NCI-H2227 (cell line): ENCODE results near the gene FBN3.
"Not testable (repeated sequence)": the region's sequence is repeated elsewhere in the genome, so short reads cannot be mapped to it uniquely, and the experiment has no call there.

Experiments
- DNase-seq: peaks from one replicate; lab custom pipeline; 2025; ENCODE audit not compliant: unreplicated experiment; lab: John Stamatoyannopoulos, UW

FBN3 gene

DNA sequence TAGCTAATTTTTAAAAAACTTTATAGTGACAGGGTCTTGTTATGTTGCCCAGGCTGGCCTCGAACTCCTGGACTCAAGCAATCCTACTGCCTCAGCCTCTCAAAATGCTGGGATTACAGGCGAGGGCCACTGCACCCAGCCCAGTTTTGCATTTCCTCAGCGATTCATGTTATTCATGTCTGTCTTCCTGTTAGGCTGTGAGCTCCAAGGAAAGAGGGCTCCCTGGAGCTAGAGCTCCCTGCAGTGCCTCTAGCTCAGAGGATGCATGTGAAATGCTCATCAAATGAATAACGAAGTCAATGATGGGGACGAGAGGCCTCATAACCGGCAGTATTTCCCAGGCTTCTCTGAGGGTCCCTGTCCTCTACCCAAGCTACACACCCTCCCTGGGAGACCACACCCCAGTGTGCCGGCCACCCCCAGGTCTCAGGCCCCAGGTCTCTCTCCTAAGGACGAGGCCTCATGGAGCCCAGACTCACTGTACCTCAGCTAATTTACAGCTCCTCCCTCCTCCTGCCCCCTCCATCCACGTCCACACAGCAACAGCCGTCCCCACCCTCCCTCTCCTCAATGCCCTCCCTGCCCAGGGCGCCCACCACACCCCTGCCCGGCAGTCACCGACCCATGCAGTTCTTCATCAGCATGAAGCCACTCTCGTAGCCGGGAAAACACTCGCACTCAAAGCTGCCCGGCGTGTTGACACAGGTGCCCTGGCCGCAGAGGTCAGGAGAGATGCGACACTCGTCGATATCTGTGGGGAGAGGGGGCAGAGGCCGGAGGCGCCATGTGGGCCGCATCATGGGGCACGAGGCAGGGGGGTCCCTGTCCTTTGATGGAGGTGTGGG is 28.5 kb downstream of the FBN3 start:
- no peak for DNase-seq

DNA sequence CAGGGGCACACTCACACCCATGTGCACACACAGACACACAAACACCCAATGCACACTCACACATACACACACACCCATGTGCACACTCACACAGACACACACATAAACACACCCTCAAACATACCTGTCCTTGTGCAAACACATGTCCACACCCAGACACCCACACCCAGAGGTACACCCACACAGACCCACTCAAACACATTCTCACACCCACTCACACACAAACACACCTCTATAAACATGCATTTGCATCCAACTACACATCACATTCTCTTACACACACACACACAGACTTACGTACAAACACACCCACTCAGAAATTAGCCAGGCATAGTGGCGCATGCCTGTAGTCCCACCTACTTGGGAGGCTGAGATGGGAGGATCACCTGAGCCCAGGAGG is 31.4 kb downstream of the FBN3 start:
- DNase-seq = no peak

- no peak for DNase-seq
Measured at GRCh38 chr19:8116437-8117293, 32.7 kb downstream of the FBN3 start.

DNA sequence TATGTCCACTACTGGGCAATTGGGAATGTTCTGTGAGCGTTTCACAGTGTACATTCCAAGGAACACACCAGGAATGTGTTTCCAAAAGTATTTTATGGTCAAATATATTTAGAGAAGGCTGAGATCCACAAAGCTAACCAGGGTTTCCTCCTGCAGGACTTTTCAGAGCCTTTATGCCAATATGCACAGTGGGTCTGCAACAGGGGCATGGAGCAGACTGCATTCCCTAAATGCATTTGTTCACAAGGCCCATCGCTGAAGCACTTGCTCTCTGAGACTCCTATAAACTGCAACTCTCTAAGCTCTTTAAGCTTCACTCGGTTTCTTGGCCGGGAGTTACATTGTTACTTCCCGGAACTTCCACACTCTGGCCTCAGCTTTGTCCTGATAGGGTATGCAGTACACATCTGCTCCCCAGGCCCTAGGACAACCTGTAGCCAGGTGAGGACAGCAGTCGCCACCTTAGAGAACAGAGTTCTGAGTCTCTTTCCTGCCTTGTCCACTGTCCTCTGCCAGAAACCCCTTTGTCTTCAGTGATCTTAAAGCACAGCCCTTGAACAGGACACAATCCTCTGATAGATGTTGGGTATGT is 33.5 kb downstream of the FBN3 start:
- DNase-seq = no peak

DNA sequence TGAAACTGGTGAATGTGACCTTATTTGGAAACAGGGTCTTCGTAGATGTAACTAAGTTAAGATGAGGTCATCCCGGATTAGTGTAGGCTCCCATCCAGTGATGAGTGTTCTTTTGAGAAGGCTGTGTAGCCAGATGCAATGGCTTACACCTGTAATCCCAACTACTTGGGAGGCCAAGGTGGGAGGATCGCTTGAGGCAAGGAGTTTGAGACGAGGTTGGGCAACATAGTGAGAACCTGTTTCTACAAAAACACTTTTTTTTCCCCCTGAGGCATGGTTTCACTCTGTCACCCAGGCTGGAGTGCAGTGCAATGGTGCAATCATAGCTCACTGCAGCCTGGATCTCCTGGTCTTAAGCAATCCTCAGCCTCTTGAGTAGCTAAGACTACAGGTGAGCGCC is 36.4 kb downstream of the FBN3 start:
- no peak for DNase-seq

- no peak for DNase-seq
Measured at GRCh38 chr19:8111376-8111775, 38.0 kb downstream of the FBN3 start.

- DNase-seq = no peak
Measured at GRCh38 chr19:8110931-8111330, 38.5 kb downstream of the FBN3 start.

GRCh38 chr19:8109890-8110662 is 39.3 kb downstream of the FBN3 start:
- no peak for DNase-seq

DNA sequence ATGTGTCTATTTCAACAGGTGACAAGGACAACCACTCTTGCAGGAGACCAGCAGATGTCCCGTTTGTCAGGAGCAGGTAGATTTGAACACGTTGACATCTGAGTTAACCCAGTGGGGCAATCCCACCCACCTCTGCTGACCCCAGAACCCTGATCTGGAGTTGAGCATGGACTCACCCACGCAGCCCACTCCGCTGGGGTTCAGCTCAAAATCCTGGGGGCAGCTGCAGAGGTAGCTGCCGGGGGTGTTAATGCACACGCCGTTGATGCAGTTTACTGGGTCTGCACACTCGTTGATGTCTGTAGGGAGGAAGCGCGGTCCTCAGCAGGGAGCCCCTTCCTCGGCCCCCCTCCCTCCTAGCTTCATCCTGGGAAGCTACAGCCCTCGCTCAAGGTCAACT is 39.9 kb downstream of the FBN3 start:
- DNase-seq = no peak

DNA sequence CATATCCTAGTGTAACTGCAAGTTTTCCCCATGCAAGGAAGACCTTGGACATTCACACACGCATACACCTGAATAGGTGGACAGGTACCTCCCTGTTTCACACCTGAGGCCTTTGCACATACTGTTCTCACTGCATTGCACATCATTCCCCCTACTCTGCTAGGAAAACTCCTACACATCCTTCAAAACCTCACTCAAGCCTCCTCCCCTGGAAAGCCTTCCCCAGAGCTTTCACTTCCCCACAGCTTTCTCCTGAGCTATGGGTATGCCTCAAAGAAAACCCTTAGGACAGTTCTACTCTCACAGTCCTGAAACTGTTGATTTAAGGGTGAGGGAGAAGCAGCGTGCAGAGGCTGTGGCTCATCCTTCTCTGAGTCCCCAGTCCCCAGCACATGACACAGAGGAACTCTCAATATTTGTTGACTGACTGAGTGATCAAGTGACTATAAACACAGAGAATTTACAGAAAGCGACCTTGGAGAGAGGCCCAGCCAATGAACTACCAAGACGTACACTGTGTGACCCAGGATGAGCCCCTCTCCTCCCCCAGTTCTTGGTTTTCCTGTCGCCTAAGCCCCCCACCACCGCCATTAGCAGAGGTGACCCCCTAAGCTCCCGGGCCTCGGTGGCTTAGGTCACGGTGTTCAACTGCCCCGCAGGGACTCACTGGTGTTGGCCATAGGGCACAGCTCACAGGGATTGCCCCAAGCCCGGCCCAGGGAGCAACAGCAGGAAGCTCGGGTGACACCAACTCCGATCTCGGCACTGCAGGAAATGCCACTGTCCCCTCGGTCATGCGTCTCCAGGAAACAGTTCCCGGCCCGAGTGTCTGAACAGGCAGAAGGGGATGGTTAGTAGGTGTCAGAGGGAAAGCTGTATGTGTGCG is 40.6 kb downstream of the FBN3 start:
- DNase-seq = no peak

- no peak for DNase-seq
Measured at GRCh38 chr19:8107301-8107903, 42.0 kb downstream of the FBN3 start.

DNA sequence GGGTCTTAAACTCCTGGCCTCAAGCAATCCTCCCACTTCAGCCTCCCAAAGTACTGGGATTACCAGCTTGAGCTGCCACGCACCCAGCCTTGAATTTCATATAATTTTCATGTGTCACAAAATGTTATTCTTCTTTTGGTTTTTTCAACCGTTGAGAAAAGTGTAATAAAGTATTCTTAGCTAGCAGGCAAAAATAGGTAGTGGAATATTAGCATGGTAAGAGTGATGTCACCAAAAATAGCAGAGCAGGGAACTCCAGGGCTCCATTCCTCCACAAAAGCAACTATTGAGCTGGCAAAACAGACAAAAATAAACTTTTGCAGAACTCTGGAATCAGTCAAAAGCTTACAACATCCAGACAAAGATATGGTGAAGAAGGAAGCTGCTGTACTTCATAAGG is 43.9 kb downstream of the FBN3 start:
- no peak for DNase-seq

- DNase-seq = not testable (repeated sequence)
Measured at GRCh38 chr19:8101910-8102309, 47.5 kb downstream of the FBN3 start.

DNA sequence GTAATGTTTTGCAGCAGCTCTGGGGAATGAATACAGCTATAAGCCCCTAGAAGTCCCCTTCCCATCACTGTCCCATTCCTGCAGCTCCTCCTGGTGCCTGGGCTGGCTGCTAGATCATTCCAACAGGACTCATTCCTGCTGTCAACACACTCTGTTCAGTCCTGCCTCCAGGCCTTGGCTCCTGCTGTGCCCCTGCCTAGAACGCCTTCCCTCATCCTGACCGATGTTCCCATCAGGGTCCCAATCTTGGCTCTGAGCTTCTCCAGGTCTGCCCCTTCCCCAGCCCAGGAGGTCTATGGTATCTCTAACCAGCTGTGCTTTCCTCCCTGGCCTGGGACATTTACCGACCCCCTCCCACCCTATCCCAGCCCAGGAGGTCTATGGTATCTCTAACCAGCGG is 48.1 kb downstream of the FBN3 start:
- DNase-seq = no peak

- DNase-seq = no peak
Measured at GRCh38 chr19:8097681-8098567, 51.5 kb downstream of the FBN3 start.

- no peak for DNase-seq
Measured at GRCh38 chr19:8097198-8097597, 52.2 kb downstream of the FBN3 start.

GRCh38 chr19:8096071-8096470 is 53.3 kb downstream of the FBN3 start:
- no peak for DNase-seq

- no peak for DNase-seq
Measured at GRCh38 chr19:8095354-8095886, 54.0 kb downstream of the FBN3 start.
